TTC549 (cell line): ENCODE results near the gene TUG1.

Source experiments
- FAIRE-seq: peaks from 2 replicates; lab custom pipeline; 2012; peaks lifted over from hg19 to GRCh38; lab: Jason Lieb, UNC

Gene TUG1

GRCh38 chr22:30968924-30969531 is at the start of gene TUG1:
Gene TUG1 (plus strand): TSS chr22:30969265.
- no peak for FAIRE-seq

GRCh38 chr22:30919973-30920372 is 49.1 kb upstream of the TUG1 start:
- FAIRE-seq: no peak

- FAIRE-seq: no peak
Observed at GRCh38 chr22:30920407-30920806, 48.7 kb upstream of the TUG1 start.

- FAIRE-seq: no peak
Observed at GRCh38 chr22:30921108-30921507, 48.0 kb upstream of the TUG1 start.

GRCh38 chr22:30922151-30922611 is 46.9 kb upstream of the TUG1 start:
- no peak for FAIRE-seq

- no peak for FAIRE-seq
Observed at GRCh38 chr22:30923168-30923900, 45.7 kb upstream of the TUG1 start.

GRCh38 chr22:30925667-30926066 is 43.4 kb upstream of the TUG1 start:
- FAIRE-seq: no peak

- FAIRE-seq: no peak
Observed at GRCh38 chr22:30926706-30927105, 42.4 kb upstream of the TUG1 start.

GRCh38 chr22:30927806-30928205 is 41.3 kb upstream of the TUG1 start:
- FAIRE-seq: no peak

- FAIRE-seq: no peak
Observed at GRCh38 chr22:30928401-30928800, 40.7 kb upstream of the TUG1 start.

- no peak for FAIRE-seq
Observed at GRCh38 chr22:30930228-30930627, 38.8 kb upstream of the TUG1 start.

GRCh38 chr22:30931541-30932300 is 37.3 kb upstream of the TUG1 start:
- no peak for FAIRE-seq

- FAIRE-seq: no peak
Observed at GRCh38 chr22:30932661-30933060, 36.4 kb upstream of the TUG1 start.

GRCh38 chr22:30933457-30933856 is 35.6 kb upstream of the TUG1 start:
- FAIRE-seq: no peak

- FAIRE-seq: no peak
Observed at GRCh38 chr22:30934053-30934452, 35.0 kb upstream of the TUG1 start.

GRCh38 chr22:30940685-30941362 is 28.2 kb upstream of the TUG1 start:
- FAIRE-seq: no peak

- FAIRE-seq: no peak
Observed at GRCh38 chr22:30941363-30941740, 27.7 kb upstream of the TUG1 start.

GRCh38 chr22:30943368-30943767 is 25.7 kb upstream of the TUG1 start:
- no peak for FAIRE-seq

- no peak for FAIRE-seq
Observed at GRCh38 chr22:30944986-30945385, 24.1 kb upstream of the TUG1 start.

- FAIRE-seq: no peak
Observed at GRCh38 chr22:30945653-30946052, 23.4 kb upstream of the TUG1 start.

- FAIRE-seq: no peak
Observed at GRCh38 chr22:30946354-30946753, 22.7 kb upstream of the TUG1 start.

GRCh38 chr22:30947173-30947815 is 21.8 kb upstream of the TUG1 start:
- no peak for FAIRE-seq
